Fibroblast of skin of scalp (primary cell): ENCODE measurements around the gene PIGN.
"Not testable (repeated sequence)": the region's sequence is repeated elsewhere in the genome, so short reads cannot be mapped to it uniquely, and the experiment has no call there.

ENCODE experiments used
- DNase-seq: peaks from one replicate; pipeline ENCODE4 v3.0.0-alpha.2; 2013

The PIGN gene

DNA sequence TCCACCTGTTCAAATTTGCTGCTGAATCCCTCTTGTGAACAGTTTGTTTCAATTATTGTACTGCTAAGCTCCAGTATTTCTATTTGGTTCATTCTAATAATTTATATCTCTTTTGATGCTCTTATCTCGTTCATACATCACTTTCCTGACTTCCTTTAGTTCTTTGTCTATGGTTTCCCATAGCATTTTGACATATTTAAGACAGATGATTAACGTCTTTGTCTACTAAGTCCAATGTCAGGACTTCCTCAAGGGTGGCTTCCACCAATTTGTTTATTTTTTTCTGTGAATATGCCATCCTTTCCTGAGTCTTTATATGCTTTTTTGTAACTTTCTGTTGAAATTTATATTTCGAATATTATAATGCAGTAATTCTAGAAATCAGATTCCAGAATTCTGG is 9.6 kb downstream of the PIGN start:
- no peak for DNase-seq

DNA sequence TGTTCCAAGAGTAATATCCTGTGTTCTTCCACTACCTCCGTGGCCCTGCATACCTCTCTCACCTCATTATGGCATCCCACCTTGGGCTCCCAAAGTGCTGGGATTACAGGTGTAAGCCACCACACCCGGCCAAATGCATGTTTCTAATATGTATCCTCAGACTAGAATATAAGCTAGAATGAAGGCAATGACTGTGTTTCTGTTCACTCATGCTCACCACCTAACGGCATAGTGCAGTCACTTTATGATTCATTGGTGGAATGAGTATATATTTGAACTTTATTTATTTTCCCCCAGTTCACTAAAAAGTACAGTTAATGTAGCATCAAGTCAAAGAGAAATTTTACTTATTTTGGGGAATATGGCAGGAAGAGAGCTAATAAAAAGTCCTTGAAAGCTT is 11.3 kb downstream of the PIGN start:
- no peak for DNase-seq

DNA sequence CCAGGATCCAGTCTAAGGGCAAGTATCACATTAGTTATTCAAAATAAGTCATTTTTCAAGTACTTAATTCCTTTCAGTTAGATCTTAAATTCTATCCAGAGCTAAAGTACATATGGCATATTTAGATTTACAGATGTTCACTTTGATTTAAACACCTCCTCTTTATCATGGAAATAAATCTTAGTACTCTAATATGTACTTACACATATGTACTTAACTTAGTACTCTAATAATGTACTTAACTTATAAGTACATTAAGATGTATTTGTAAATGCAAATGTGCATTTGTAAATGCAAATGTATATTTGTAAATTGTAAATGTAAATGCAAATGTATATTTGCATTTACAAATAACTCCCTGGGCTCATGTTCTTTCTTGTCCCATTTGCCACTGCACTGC is 14.6 kb downstream of the PIGN start:
- DNase-seq, result no peak

DNA sequence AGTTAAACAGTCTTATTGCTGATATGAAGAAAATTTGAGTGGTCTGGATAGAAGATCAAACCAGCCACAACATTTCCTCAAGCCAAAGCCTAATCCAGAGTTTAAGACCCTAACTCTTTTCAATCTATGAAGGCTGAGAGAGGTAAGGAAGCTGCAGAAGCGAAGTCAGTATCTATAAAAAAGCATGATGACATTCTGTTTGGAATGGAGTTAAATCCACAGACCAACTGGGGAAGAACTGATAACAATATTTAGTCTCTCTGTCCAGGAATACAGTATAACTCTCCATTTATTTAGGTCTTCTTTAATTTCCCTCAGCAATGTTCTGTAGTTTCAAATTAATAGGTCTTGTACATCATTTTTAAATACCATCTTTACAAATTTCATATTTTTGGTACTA is 16.0 kb downstream of the PIGN start:
- no peak for DNase-seq

DNA sequence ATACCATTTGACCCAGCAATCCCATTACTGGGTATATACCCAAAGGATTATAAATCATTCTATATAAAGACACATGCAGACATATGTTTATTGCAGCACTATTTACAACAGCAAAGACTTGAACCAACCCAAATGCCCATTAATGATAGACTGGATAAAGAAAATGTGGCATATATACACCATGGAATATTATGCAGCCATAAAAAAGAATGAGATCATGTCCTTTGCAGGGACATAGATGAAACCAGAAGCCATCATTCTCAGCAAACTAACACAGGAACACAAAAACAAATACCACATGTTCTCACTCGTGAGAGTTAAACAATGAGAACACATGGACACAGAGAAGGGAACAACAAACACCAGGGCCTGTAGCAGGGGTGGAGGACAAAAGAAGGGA is 20.3 kb downstream of the PIGN start:
- DNase-seq, result not testable (repeated sequence)

DNA sequence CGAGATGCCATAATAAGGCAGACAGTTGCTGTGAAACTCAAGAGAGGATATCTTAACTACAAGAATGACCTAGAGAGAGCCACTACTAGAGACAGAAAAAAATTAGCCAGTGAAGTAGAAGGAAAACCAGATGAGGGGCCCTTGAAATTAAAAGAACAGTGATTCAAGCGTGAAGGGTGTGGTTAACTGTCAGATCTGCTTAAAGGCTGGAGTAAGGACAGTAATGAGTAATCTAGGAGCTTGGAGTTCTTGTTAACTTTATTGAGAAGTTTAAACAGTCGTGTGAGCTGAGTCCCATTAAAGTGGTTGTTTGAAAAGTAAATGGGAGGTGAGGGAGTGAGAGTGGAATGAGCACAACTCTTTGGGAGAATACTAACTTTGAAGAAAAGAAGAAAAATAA is 21.3 kb downstream of the PIGN start:
- no peak for DNase-seq

DNA sequence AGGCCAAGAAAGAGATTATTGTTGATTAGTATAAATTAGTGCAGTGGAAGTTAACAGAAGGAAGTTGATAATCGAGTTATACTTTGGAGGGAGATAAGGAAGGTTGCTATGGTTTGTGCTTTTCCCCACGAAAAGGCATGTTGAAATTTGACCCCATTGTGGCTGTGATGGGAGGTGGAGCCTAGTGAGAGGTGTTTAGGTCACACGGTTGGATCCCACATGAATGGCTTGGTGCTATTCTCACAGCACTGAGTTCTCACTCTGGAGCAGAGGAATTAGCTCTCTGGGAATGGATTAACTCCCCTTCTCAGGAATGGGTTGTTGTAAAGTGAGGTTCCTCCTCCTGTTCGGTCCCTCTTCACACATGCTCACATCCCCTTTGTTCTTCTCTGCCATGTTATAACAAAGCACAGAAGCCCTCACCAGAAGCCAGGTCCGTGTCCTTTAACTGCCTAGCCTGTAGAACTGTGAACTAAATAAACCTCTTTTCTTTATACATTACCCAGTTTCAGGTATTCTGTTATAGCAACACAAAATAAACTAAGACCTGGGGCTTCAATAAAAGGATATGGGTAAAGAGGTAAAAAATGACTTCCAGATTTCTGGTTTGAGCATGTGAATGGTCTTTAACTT is 21.9 kb downstream of the PIGN start:
- DNase-seq, result no peak

DNA sequence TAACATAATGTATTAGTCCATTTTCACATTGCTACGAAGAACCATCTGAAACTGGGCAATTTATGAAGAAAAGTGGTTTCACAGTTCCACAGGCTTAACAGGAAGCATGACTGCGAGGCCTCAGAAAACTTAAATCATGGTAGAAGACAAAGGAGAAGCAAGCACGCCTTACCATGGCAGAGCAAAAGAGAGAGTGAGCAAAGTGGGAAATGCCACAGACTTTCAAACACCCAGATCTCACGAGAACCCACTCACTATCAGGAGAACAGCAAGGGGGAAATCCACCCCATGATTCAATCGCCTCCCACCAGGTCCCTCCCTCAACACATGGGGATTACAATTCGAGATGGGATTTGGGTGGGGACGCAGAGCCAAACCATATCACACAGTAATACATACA is 22.5 kb downstream of the PIGN start:
- DNase-seq, result no peak

DNA sequence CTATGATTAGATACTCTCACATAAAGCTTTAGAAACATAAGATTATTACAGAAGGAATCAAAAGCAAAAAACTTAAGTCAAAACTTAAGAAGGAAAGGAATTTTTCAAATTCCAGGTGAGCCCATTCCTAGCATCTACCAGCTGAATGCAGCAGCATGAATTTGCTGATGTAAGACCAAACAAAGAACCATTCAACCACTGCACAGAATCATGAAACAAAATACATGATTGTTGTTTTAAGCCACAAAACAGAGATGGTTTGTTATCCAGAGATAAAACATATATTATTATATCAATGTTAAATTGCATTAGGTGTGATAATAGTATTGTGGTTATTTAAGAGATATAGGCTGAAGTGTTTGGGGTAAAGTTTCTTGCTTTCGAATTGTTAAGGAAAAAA is 29.0 kb downstream of the PIGN start:
- DNase-seq, result no peak

DNA sequence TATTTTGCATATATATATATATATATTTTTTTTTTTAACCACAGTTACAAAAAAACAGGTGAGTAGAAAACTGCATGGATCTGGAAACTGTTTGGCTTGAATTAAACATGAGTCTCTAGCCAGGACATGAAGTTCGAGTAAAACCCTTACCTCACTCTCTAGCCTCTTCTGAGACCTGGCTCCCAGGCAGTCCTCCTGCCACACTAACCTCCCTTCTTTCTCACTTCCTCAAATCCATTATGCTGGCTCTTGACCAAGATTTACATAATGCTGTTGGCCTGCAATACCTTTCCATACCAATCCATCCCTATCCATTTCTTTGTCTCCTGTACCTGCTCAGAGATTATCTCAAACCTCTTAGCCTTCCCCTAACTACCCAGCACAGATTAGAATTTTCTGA is 34.0 kb downstream of the PIGN start:
- DNase-seq, result no peak

DNA sequence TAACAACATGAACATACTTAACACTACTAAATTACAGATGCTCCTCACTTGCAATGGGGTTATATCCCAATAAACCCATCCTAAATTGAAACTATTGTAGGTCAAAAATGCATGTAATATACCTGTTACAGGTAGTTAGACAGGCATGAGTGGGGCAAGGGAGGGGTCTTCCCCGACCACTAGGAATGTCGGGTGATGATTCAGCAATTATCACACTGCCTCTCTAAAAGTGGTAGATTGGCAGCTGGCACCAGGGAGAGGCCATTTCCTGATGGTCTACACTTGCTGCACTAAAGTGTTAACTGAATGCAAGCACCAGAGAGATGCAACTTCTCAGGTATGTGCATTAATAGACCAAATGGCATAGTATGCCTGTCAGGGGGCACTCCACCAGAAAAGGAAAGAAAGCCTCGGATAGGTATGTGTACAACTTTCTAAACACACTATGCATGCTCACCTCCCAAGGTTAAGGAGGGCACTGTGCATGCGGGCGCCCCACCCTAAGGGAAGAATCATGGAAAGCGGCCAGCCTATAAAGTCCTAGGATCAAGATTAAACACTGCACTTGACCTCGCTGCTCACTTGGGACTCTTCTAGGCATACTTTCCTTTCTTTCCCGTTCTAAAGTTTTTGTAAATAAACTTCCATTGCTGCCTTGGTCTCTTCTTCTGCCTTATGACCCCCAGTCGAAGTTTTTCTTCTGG is 35.6 kb downstream of the PIGN start:
- DNase-seq, result no peak

DNA sequence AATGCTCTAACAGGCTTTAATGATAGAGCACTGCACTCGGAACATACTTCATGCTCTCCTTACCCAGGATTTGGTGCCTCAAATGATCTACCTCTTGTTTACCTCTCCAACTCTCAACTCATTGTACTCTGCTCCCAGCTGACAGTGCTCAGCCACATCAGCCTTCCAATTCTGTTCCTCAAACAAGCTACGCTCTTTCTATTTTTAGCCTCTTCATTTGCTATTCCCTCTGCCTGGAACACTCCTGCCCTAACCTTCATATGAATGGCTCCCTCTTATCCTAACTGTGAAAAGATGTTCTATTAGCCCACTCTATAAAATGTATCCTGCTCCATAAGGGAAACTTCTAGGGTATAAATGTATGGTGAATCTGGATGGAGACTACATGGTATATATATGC is 42.5 kb downstream of the PIGN start:
- no peak for DNase-seq

DNA sequence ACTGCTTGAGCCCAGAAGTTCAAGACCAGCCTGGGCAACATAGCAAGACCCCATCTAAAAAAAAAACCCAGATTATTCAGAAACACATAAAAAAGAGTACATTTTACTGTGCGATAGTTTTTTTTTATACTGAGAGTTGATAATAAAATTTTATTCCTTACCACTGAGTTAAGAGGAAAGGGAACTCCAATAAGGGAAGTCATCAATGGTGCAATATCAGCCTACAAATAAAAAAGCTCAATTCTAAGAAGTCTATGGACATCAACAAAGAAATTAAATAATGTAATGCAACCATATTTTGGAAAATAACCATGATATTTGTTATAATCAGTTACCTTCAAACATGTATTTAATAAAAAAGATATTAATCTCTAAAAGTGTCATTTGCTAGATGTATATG is 46.6 kb downstream of the PIGN start:
- no peak for DNase-seq

DNA sequence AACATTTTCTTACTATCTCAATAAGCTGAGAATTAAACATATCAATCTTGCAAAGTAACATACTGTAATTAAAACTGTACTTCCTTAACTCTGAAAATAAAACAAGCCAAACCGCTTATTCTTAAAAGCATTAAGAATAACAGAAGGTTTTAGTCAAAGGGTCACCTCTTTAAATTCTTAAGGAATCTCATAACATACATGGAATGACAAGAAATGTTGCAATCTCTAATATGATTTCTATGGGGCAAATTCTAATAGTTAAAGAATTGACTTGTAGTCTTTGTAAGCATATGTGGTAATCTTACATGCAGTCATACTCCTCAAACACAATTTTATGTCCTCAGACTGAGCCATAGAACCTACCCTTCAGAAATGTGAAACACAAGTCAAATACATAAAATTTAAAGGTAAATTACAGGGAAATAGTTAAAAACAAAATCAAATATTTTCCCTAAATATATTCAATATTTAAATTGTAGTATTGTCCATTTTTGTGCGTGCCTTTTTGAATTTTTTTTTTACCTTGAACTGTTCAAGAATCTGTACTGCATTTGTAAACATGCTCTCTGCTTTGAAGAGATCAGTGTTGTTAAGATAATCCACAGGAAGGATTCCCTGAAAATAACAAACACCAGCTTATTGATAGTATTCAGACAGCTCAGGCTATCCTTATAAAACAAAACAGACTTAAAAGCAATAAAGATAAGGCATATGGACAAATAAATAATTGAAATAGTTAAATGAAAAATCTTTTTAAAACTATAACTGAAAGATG is 48.2 kb downstream of the PIGN start:
- no peak for DNase-seq

DNA sequence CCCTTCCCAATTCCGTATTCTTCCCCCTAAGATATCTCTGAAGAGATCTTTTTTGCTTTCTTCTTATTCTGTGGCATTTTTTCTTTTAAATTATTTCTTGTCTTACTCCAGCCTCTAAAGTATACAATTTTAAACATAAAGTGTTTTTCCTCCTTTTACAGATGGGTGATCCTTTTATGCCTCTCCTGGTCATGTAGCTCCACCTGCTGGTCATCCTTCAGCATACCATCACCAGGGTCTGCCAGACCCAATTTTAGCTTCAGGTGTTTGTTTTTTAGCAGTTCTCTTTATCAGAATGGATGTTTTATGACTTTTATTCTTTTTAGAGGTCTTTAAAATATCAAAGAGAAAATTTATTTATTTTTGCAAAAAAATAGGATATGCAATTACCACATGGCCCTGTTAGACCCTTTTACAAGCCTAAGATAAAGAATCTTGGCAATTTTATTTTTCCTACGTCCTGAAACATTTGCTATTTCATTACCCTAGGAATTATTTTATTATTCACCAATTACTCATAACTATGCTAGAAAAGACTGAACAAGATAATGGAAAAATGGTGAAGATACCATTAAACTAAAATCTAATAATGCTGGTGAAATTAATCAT is 55.5 kb downstream of the PIGN start:
- peak; percentile 68 for DNase-seq

DNA sequence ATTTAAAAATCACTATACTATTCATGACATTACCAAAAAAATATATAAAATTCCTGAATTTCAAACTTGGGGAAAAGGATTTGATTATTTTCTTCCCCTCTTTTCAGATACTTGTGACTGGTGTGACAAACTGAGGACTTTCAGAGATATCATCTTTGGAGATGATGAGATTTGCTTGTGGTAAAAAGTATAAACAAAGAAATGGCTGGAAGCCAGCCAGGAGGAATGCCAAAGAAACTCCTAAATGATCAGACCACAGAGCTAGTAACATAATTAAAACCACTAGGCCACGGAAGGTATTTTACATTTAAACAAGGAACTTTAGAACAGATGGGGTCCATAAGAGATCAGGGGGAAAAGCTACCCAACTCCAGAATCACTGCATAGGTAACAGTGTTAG is 58.7 kb downstream of the PIGN start:
- DNase-seq, result peak; percentile 83

DNA sequence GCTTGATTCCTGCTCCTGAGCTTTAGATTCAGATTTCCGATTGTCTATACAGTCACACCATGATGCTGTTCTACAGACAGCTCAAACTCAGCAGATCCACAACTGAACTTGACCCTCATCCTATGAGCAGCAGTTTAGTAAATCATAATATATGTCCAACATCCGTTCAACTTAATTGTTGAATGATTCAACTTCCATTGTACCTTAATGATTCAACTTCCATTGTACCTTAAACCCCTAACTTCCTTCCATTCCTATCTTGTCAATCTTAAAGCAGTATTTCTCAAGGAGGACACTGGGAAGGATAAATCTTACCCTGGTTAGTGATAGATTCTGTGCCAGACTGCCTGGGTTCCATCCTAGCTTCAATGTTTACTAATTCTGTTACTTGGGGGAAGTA is 60.1 kb downstream of the PIGN start:
- no peak for DNase-seq

DNA sequence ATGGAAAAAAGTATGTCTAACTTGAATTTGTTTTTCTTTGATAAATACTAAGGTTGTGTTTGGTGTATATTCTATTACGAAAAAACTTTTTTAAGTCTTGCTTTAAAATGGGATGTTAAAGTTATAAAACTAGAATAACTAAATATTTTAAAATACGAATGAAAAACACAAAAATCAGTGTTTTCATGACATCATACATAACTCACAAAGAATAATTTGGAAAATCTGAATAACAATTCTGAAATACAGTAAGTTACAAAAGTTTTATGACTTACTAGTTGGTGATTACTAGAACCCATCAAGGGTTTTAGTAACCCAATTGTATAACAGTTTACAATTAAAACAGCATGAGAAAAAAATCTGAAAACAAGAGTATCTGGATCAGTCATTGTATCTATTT is 61.2 kb downstream of the PIGN start:
- DNase-seq, result no peak

DNA sequence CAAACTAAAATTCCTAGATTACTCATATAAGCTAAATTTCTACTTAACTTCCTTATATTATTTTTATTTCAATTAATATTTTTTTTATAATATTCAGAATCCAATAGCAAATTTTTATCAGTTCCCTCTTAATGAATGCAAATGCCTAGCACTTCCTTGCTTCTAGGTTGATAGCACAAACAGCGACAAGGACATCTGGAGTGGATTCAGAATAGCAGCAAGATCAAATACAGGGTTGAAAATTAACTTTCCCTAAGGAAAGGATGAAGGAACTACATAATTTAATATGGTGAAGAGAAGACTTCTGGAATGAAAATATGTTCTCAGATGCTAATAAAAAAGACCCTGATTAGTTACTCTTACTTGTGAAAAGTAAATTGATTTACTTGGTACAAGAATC is 64.5 kb downstream of the PIGN start:
- DNase-seq, result no peak

DNA sequence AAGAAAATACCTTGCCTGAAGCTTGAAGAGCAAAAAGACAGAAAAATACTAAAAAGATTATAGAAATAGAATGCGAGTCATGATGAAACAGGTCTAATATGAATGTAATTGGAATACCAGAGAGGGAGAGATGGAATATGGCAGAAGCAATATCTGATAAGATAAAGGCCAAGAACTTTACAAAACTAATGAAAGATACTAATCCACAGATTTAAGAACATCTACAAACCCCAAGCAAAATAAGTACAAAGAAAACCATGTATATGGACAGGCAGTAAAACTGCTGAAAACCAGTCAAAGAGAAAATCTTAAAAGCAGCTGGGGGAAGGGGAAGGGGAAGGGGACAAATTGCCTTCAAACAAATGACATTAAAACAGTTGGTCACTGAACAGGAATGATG is 67.0 kb downstream of the PIGN start:
- DNase-seq, result no peak

DNA sequence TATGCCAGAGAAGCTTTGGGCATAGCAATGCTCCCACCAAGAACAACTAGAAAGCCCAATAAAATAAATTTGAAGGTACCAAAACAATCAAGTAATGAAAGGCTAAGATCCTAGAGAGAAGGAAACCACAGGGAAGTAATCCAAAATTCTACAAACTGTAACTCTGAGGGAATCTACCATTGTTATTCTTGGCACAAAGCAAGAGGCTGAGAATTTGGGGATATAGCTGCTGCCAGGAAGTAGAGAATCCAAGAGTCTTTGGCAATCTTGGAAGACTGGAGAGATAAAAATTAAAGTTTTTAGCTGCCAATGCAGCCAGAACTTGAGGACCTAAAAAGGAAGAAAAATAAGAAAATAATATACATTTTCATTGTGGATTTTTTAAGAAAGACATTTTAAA is 68.5 kb downstream of the PIGN start:
- DNase-seq, result peak; percentile 85

DNA sequence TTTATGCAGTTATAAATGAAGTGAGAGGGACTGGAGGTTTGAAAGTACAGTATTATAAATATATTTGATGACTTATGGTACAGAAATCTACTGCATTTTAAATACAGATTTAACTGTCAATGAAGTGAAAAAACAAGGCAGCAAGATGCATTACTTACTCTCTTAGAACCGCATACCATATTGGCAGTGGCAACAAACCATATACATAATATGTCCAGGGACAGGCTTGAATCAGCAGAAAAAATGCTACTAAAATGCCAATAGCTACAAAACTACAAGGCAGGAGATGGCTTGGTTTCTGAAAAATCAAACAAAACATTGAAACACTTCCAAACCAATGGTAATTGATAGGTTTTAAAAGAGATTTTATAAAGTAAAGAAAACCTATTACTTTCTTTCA is 77.2 kb downstream of the PIGN start:
- DNase-seq, result peak; percentile 76

DNA sequence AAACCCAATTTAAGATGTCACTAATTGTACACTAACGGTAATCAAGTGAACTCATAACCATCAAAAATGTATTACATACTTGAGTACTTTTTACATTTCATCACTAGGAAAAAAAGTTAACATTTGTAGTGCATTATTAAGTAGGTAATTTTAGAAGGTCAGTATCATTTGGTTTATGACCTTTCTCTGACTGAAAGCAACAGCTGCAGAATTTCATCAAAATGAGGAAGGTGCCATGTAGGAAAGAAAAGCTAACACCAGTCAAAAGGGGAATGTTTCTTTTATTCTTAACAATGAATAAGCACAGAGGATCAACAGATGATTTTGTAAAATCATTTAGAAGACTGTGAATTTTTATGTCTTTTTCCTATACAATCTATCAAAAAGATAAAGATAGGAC is 79.0 kb downstream of the PIGN start:
- DNase-seq, result no peak

DNA sequence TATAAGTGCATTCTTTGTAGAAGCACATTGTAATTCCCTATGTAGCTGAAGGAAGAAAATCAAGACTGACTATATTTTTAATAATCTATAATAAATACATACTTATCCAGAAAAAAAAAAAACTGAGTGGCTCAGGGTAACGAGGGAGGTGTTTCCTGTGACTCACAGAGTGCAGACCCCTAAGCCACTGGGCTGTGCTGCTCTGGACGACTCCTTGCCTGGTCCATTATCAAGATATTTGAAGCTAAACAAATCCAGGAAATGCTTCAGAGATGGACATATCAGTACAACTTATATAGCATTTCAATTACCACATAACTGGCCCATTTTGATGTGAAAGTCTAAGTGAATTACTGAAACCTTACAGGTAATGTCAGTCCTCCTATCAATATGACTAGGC is 80.6 kb downstream of the PIGN start:
- no peak for DNase-seq
